GM23338 (cell line): Measurements from ENCODE around the gene CLASP2. TPM values are rescaled to one million over a fixed set of nuclear protein-coding genes. Genes with fewer than 3 reads are reported as not detected.

ENCODE experiments used
- ATAC-seq: fragments of 200-7000 bp; cut with Tn5 transposase; 3 replicates; pipeline ENCODE4 v1.9.1; 2020
- DNase-seq: peaks from one replicate; pipeline ENCODE4 v3.0.0-alpha.2; 2015; ENCODE audit warnings: low spot score
- H2AFZ ChIP-seq: fragments of 200-600 bp; sonication (generic); 2 replicates; pipeline ENCODE4 v1.8.0; 2016; ENCODE audit warnings: antibody characterized with exemption, mild to moderate bottlenecking, moderate library complexity
- H3F3A ChIP-seq: fragments of 200-600 bp; sonication (generic); replicated peaks from 2 replicates; pipeline ENCODE4 v1.8.0; 2017; ENCODE audit warnings: antibody characterized with exemption, mixed run types, low read depth
- H3K27ac ChIP-seq: fragments of 200-600 bp; sonication (generic); 2 replicates; pipeline ENCODE4 v1.6.1; 2016; ENCODE audit warnings: low read depth
- H3K27me3 ChIP-seq: fragments of 200-600 bp; sonication (generic); 2 replicates; pipeline ENCODE4 v1.8.0; 2016; ENCODE audit warnings: mild to moderate bottlenecking, mixed run types, moderate library complexity; ENCODE audit not compliant: insufficient read depth
- H3K36me3 ChIP-seq: fragments of 200-600 bp; sonication (generic); 2 replicates; pipeline ENCODE4 v1.8.0; 2016; ENCODE audit warnings: mild to moderate bottlenecking; ENCODE audit not compliant: insufficient read depth
- H3K4me1 ChIP-seq: fragments of 200-600 bp; sonication (generic); 2 replicates; pipeline ENCODE4 v1.8.0; 2016; ENCODE audit warnings: mild to moderate bottlenecking, moderate library complexity; ENCODE audit not compliant: insufficient read depth
- H3K4me2 ChIP-seq: fragments of 200-600 bp; sonication (generic); 2 replicates; pipeline ENCODE4 v1.7.1; 2017; ENCODE audit warnings: mixed run types
- H3K4me3 ChIP-seq: fragments of 200-600 bp; sonication (generic); 2 replicates; pipeline ENCODE4 v1.6.1; 2016; ENCODE audit warnings: mixed run types
- H3K79me2 ChIP-seq: fragments of 200-600 bp; sonication (generic); replicated peaks from 2 replicates; pipeline ENCODE4 v1.8.0; 2017; ENCODE audit warnings: mild to moderate bottlenecking; ENCODE audit not compliant: insufficient read depth
- H3K9me2 ChIP-seq: fragments of 200-600 bp; sonication (generic); 2 replicates; pipeline ENCODE4 v1.8.0; 2017; ENCODE audit not compliant: insufficient read depth
- H4K20me1 ChIP-seq: fragments of 200-600 bp; sonication (generic); replicated peaks from 2 replicates; pipeline ENCODE4 v1.8.0; 2017; ENCODE audit warnings: mild to moderate bottlenecking; ENCODE audit not compliant: insufficient read depth
- H3K27ac Mint-ChIP-seq: 2 replicates; pipeline ENCODE4 v1.8.0; 2020; ENCODE audit warnings: inconsistent platforms, mild to moderate bottlenecking, moderate library complexity, mixed read lengths
- H3K27me3 Mint-ChIP-seq: 3 replicates; pipeline ENCODE4 v1.8.0; 2022; ENCODE audit warnings: low read depth, mild to moderate bottlenecking, moderate library complexity, mixed read lengths, inconsistent platforms; ENCODE audit not compliant: insufficient read depth, poor library complexity
- H3K36me3 Mint-ChIP-seq: 3 replicates; pipeline ENCODE4 v1.8.0; 2021; ENCODE audit warnings: low read depth, mild to moderate bottlenecking, inconsistent platforms, moderate library complexity, mixed read lengths
- H3K4me1 Mint-ChIP-seq: 3 replicates; pipeline ENCODE4 v1.8.0; 2020; ENCODE audit warnings: mild to moderate bottlenecking, inconsistent platforms, mixed read lengths
- H3K4me3 Mint-ChIP-seq: 3 replicates; pipeline ENCODE4 v1.8.0; 2021; ENCODE audit warnings: moderate library complexity, mild to moderate bottlenecking, inconsistent platforms, mixed read lengths
- H3K9me3 Mint-ChIP-seq: 3 replicates; pipeline ENCODE4 v1.8.0; 2020; ENCODE audit warnings: moderate library complexity, mild to moderate bottlenecking, inconsistent platforms, mixed read lengths
- JUNB ChIP-seq: IDR thresholded peaks from one replicate; pipeline ENCODE4 v1.6.1; 2016; ENCODE audit warnings: antibody characterized with exemption; ENCODE audit not compliant: unreplicated experiment
- NANOG ChIP-seq: IDR thresholded peaks from 2 replicates; pipeline ENCODE4 v1.6.1; 2016; ENCODE audit warnings: antibody characterized with exemption, borderline replicate concordance
- REST ChIP-seq: IDR thresholded peaks from one replicate; pipeline ENCODE4 v1.6.1; 2018; ENCODE audit warnings: antibody characterized with exemption; ENCODE audit not compliant: unreplicated experiment
- STAT1 ChIP-seq: IDR thresholded peaks from one replicate; pipeline ENCODE4 v1.6.1; 2016; ENCODE audit warnings: antibody characterized with exemption; ENCODE audit not compliant: unreplicated experiment
- ZNF114 ChIP-seq: fragments of 250-450 bp; sonication (Bioruptor Pico); IDR thresholded peaks from 2 replicates; pipeline ENCODE4 v1.5.0; 2020; ENCODE audit warnings: mild to moderate bottlenecking, moderate library complexity
- polyA plus RNA-seq: library from polyadenylated mRNA; unstranded; fragments of >200 nt; fragmentation: Nextera tagmentation; extraction: Ambion mirVana; gene quantifications from 2 replicates; pipeline ENCODE4 v1.2.1, GENCODE V29; 2016
- total RNA-seq: library from RNA; depleted of rRNA; stranded (reverse); fragments of >200 nt; shearing (Covaris generic); gene quantifications from 2 replicates; pipeline ENCODE4 v1.2.3, GENCODE V29; 2014
- TF ChIP-seq, protein P1 (sequence below): fragments of 250-450 bp; sonication (Bioruptor Pico); IDR thresholded peaks from 2 replicates; pipeline ENCODE4 v1.5.0; 2020; ENCODE audit warnings: mild to moderate bottlenecking, moderate library complexity

CLASP2 gene
- total and polyA plus RNA-seq, 2 experiments from 2014 or later: 12.8 to 74.6 TPM

GRCh38 chr3:33586402-33586801, 131.7 kb downstream of the CLASP2 start (continued):
- TF ChIP-seq, protein P1, sequence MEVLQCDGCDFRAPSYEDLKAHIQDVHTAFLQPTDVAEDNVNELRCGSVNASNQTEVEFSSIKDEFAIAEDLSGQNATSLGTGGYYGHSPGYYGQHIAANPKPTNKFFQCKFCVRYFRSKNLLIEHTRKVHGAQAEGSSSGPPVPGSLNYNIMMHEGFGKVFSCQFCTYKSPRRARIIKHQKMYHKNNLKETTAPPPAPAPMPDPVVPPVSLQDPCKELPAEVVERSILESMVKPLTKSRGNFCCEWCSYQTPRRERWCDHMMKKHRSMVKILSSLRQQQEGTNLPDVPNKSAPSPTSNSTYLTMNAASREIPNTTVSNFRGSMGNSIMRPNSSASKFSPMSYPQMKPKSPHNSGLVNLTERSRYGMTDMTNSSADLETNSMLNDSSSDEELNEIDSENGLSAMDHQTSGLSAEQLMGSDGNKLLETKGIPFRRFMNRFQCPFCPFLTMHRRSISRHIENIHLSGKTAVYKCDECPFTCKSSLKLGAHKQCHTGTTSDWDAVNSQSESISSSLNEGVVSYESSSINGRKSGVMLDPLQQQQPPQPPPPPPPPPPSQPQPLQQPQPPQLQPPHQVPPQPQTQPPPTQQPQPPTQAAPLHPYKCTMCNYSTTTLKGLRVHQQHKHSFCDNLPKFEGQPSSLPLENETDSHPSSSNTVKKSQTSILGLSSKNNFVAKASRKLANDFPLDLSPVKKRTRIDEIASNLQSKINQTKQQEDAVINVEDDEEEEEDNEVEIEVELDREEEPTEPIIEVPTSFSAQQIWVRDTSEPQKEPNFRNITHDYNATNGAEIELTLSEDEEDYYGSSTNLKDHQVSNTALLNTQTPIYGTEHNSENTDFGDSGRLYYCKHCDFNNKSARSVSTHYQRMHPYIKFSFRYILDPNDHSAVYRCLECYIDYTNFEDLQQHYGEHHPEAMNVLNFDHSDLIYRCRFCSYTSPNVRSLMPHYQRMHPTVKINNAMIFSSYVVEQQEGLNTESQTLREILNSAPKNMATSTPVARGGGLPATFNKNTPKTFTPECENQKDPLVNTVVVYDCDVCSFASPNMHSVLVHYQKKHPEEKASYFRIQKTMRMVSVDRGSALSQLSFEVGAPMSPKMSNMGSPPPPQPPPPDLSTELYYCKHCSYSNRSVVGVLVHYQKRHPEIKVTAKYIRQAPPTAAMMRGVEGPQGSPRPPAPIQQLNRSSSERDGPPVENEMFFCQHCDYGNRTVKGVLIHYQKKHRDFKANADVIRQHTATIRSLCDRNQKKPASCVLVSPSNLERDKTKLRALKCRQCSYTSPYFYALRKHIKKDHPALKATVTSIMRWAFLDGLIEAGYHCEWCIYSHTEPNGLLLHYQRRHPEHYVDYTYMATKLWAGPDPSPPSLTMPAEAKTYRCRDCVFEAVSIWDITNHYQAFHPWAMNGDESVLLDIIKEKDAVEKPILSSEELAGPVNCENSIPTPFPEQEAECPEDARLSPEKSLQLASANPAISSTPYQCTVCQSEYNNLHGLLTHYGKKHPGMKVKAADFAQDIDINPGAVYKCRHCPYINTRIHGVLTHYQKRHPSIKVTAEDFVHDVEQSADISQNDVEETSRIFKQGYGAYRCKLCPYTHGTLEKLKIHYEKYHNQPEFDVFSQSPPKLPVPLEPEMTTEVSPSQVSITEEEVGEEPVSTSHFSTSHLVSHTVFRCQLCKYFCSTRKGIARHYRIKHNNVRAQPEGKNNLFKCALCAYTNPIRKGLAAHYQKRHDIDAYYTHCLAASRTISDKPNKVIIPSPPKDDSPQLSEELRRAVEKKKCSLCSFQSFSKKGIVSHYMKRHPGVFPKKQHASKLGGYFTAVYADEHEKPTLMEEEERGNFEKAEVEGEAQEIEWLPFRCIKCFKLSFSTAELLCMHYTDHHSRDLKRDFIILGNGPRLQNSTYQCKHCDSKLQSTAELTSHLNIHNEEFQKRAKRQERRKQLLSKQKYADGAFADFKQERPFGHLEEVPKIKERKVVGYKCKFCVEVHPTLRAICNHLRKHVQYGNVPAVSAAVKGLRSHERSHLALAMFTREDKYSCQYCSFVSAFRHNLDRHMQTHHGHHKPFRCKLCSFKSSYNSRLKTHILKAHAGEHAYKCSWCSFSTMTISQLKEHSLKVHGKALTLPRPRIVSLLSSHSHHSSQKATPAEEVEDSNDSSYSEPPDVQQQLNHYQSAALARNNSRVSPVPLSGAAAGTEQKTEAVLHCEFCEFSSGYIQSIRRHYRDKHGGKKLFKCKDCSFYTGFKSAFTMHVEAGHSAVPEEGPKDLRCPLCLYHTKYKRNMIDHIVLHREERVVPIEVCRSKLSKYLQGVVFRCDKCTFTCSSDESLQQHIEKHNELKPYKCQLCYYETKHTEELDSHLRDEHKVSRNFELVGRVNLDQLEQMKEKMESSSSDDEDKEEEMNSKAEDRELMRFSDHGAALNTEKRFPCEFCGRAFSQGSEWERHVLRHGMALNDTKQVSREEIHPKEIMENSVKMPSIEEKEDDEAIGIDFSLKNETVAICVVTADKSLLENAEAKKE (CRISPR knock-in tag): no peak
- TF ChIP-seq JUNB: no peak

GRCh38 chr3:33582234-33582633, 135.8 kb downstream of the CLASP2 start:
- no peak overlapping the region for H3K4me3 ChIP-seq
- no peaks in the 10 kb centered on the region for H3K79me2 ChIP-seq
- H3K4me2 ChIP-seq: no peak overlapping the region
- Mint-ChIP-seq H3K4me3 (no peak overlapping the region), H3K27me3 (peaks cover 2% of the 10 kb centered on the region), H3K27ac (peak overlapping the region; percentile 52), H3K36me3 (peaks cover 8% of the 10 kb centered on the region; the same call in 2 of the 3 replicates), H3K9me3 (no peaks in the 10 kb centered on the region; the same call in 2 of the 3 replicates), H3K4me1 (peaks cover 39% of the 10 kb centered on the region)
- H3K9me2 ChIP-seq: no peaks in the 10 kb centered on the region
- no peak; the same call in 2 of the 3 replicates for ATAC-seq
- H3K36me3 ChIP-seq: no peaks in the 10 kb centered on the region
- H2AFZ ChIP-seq: no peak overlapping the region
- H3K27ac ChIP-seq: peak overlapping the region; percentile 10; the same call in 1 of the 2 replicates
- TF ChIP-seq ZNF114 (CRISPR knock-in tag) (no peak), REST (no peak), NANOG (no peak), STAT1 (no peak), JUNB (no peak)
- H3K27me3 ChIP-seq: no peaks in the 10 kb centered on the region
- no peaks in the 10 kb centered on the region for H4K20me1 ChIP-seq
- H3K4me1 ChIP-seq: peaks cover 34% of the 10 kb centered on the region
- no peaks in the 10 kb centered on the region for H3F3A ChIP-seq
- DNase-seq: peak; percentile 28
